Suprapubic skin (tissue), 4 donors: ENCODE data around the gene SLC9A7.

Experiments used
- CTCF ChIP-seq, 2 donors: fragments of 200-600 bp in 1 of 2; fragments of 450-650 bp in 1 of 2; sonication (generic) in 1 of 2; IDR thresholded peaks; one replicate each; pipeline ENCODE4 v1.5.1; 2016 to 2019; ENCODE audit warnings: antibody characterized with exemption in 2 of 2, mild to moderate bottlenecking in 1 of 2, moderate library complexity in 1 of 2
- EP300 ChIP-seq: sonication (generic); formaldehyde crosslinking; IDR thresholded peaks from one replicate; pipeline ENCODE4 v1.6.1; 2017; ENCODE audit warnings: antibody characterized with exemption
- POLR2A ChIP-seq, 2 donors: fragments of 450-650 bp; IDR thresholded peaks; one replicate each; pipeline ENCODE4 v1.6.1; 2017; ENCODE audit warnings: antibody characterized with exemption in 2 of 2, mild to moderate bottlenecking in 2 of 2, moderate library complexity in 2 of 2
- POLR2AphosphoS5 ChIP-seq, 3 donors: sonication (generic); formaldehyde crosslinking; IDR thresholded peaks; one replicate each; pipeline ENCODE4 v1.6.1; 2017; ENCODE audit warnings: antibody characterized with exemption in 3 of 3

- TF ChIP-seq CTCF (IDR thresholded peaks at IDR 0.05) (no peak), POLR2A (IDR thresholded peaks at IDR 0.05) (no peak), EP300 (no peak), POLR2AphosphoS5 (IDR thresholded peaks at IDR 0.05) (no peak)
Observed at GRCh38 chrX:46715997-46716396, 42.9 kb downstream of the SLC9A7 start.
